ENCODE data around the gene LRRFIP1. TPM values are rescaled to one million over a fixed set of nuclear protein-coding genes. Genes with fewer than 3 reads are reported as not detected.

The LRRFIP1 gene
- total and polyA plus RNA-seq, 2 of the 13 experiments (the other 11 are each of a cell fraction or from before 2014, with no cell fraction given) = 15.9 to 40.5 TPM

DNA sequence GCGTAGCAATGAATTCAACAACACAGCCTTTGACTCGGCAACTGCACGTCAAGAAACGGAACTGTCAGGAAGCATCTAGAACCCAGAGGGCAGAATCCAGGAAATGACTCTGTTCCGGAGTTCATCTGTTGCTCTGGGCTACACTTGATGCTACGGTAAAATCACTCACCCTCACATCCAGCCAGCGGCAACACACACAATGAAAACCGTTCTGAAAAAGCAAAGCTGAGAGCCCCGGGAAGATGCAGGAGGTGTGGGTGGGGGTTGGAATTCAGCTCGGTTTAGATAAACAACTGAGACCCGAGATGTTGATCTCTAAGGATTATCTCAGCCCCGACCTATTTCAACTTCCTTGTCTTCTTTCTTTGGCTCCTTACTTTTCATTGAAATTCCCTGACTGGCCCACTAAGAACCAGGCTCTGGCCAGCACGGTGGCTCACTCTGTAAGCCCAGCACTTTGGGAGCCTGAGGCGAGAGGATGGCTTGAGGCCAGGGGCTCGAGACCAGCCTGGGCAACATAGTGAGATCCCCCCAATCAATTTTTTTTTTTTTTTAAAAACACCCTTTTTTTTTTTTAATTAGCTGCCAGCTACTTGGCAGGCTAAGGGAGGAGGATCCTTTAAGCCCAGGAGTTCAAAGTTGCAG lies 23.5 kb upstream of the LRRFIP1 start:
- in situ Hi-C loops (cut with HindIII; ENCODE audit: extremely low pct_ligation_motif_present, low pct_unique_long_range_greater_than_20kb) (loop anchor here (5.0 kb wide), 1 partner anchor 138 kb away; no protein-coding TSS in a partner anchor), intact Hi-C loops (cut with micrococcal nuclease; ENCODE audit: unreplicated experiment) (loop anchor here (1.0 to 2.0 kb wide), 2 partner anchors 69 to 170 kb away; no protein-coding TSS in a partner anchor)
- Histone ChIP-seq H3K4me1 (ENCODE audit: insufficient read depth, low read length) (peaks cover 69% of the 10 kb centered on the region), H3K4me2 (ENCODE audit: low read depth, low read length) (peak overlapping the region; percentile 57), H3K9me3 (ENCODE audit: low read length) (no peaks in the 10 kb centered on the region), H3K79me2 (ENCODE audit: insufficient read depth, low read length) (peaks cover 2% of the 10 kb centered on the region), H3K9ac (ENCODE audit: insufficient read depth, low read depth, low read length) (peak overlapping the region; percentile 38; the same call in 1 of the 2 replicates), H3K27me3 (ENCODE audit: control insufficient read depth in 1 of 2, insufficient read depth in 2 of 2, low read length in 2 of 2) (peaks cover 5 to 6% of the 10 kb centered on the region in 2 experiments; a peak in 4 of 5 replicates), H3K4me3 (replicated peaks in 1 of 3; ENCODE audit: insufficient read depth in 1 of 3, low read depth in 2 of 3, low read length in 3 of 3) (peak overlapping the region in 1 of 3 experiments; percentile 14; a peak in 1 of 6 replicates), H3K27ac (ENCODE audit: extremely low read length, insufficient read depth, low read length) (no peak overlapping the region), H2AFZ (ENCODE audit: low read length) (peak overlapping the region; percentile 8), H3K36me3 (replicated peaks in 1 of 2; ENCODE audit: control insufficient read depth in 1 of 2, insufficient read depth in 2 of 2, low read length in 2 of 2) (no peaks in the 10 kb centered on the region), H4K20me1 (ENCODE audit: insufficient read depth, low read length) (no peaks in the 10 kb centered on the region)
- no TSS peak for BruUV-seq (replicated peaks)
- ATAC-seq (no peak), FAIRE-seq (no peak), DNase-seq (ENCODE audit: low spot score) (peak; percentile 40)
- POLR2A ChIA-PET = no interaction called here
- CTCF ChIA-PET (ENCODE audit: low intra/inter-chr PET ratio, low total read pairs) = interaction anchor here (2.8 kb wide), 1 partner anchor 141 kb away, joined by 22 read pairs; no protein-coding TSS in a partner anchor
- 12% methylated on average over 15 of the region's 15 CpGs for WGBS (ENCODE audit: low lambda C conversion rate)
- no peak for TF ChIP-seq ZNF343 (CRISPR knock-in tag; IDR thresholded peaks at IDR 0.05)
- no peak for TF ChIP-seq FOSL1 (CRISPR knock-in tag; IDR thresholded peaks at IDR 0.05; ENCODE audit: borderline replicate concordance)
- TF ChIP-seq CHCHD3 (CRISPR knock-in tag; IDR thresholded peaks at IDR 0.05) = no peak
- TF ChIP-seq, protein P1, sequence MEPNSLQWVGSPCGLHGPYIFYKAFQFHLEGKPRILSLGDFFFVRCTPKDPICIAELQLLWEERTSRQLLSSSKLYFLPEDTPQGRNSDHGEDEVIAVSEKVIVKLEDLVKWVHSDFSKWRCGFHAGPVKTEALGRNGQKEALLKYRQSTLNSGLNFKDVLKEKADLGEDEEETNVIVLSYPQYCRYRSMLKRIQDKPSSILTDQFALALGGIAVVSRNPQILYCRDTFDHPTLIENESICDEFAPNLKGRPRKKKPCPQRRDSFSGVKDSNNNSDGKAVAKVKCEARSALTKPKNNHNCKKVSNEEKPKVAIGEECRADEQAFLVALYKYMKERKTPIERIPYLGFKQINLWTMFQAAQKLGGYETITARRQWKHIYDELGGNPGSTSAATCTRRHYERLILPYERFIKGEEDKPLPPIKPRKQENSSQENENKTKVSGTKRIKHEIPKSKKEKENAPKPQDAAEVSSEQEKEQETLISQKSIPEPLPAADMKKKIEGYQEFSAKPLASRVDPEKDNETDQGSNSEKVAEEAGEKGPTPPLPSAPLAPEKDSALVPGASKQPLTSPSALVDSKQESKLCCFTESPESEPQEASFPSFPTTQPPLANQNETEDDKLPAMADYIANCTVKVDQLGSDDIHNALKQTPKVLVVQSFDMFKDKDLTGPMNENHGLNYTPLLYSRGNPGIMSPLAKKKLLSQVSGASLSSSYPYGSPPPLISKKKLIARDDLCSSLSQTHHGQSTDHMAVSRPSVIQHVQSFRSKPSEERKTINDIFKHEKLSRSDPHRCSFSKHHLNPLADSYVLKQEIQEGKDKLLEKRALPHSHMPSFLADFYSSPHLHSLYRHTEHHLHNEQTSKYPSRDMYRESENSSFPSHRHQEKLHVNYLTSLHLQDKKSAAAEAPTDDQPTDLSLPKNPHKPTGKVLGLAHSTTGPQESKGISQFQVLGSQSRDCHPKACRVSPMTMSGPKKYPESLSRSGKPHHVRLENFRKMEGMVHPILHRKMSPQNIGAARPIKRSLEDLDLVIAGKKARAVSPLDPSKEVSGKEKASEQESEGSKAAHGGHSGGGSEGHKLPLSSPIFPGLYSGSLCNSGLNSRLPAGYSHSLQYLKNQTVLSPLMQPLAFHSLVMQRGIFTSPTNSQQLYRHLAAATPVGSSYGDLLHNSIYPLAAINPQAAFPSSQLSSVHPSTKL (CRISPR knock-in tag; IDR thresholded peaks at IDR 0.05) = peak; percentile 32; the same call in 1 of the 2 replicates
- TF ChIP-seq NCOA2 (CRISPR knock-in tag; IDR thresholded peaks at IDR 0.05) = no peak
- TF ChIP-seq ELF3 (CRISPR knock-in tag; IDR thresholded peaks at IDR 0.05) = peak; percentile 80
- 0 out of 2 replicates have a peak, but pooled peaks have one; percentile 73 for TF ChIP-seq ZNF451 (CRISPR knock-in tag; IDR thresholded peaks at IDR 0.05)
- TF ChIP-seq ZNF614 (CRISPR knock-in tag; IDR thresholded peaks at IDR 0.05; ENCODE audit: borderline replicate concordance) = 0 out of 2 replicates have a peak, but pooled peaks have one; percentile 42
- peak; percentile 61 for TF ChIP-seq MED1 (CRISPR knock-in tag; IDR thresholded peaks at IDR 0.05)
- TF ChIP-seq FIP1L1 (IDR thresholded peaks at IDR 0.05; ENCODE audit: borderline replicate concordance, insufficient read depth, low read depth, low read length) = no peak
- TF ChIP-seq, protein P2, sequence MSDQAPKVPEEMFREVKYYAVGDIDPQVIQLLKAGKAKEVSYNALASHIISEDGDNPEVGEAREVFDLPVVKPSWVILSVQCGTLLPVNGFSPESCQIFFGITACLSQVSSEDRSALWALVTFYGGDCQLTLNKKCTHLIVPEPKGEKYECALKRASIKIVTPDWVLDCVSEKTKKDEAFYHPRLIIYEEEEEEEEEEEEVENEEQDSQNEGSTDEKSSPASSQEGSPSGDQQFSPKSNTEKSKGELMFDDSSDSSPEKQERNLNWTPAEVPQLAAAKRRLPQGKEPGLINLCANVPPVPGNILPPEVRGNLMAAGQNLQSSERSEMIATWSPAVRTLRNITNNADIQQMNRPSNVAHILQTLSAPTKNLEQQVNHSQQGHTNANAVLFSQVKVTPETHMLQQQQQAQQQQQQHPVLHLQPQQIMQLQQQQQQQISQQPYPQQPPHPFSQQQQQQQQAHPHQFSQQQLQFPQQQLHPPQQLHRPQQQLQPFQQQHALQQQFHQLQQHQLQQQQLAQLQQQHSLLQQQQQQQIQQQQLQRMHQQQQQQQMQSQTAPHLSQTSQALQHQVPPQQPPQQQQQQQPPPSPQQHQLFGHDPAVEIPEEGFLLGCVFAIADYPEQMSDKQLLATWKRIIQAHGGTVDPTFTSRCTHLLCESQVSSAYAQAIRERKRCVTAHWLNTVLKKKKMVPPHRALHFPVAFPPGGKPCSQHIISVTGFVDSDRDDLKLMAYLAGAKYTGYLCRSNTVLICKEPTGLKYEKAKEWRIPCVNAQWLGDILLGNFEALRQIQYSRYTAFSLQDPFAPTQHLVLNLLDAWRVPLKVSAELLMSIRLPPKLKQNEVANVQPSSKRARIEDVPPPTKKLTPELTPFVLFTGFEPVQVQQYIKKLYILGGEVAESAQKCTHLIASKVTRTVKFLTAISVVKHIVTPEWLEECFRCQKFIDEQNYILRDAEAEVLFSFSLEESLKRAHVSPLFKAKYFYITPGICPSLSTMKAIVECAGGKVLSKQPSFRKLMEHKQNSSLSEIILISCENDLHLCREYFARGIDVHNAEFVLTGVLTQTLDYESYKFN (CRISPR knock-in tag; conservative IDR thresholded peaks at IDR 0.05) = peak; percentile 37; the same call in 1 of the 2 replicates
- 0 out of 2 replicates have a peak, but pooled peaks have one; percentile 9 for TF ChIP-seq RNF2 (conservative IDR thresholded peaks at IDR 0.05; ENCODE audit: low read depth)
- peak; percentile 70 for TF ChIP-seq TEAD3 (CRISPR knock-in tag; optimal IDR thresholded peaks at IDR 0.05; ENCODE audit: borderline replicate concordance)
- TF ChIP-seq, protein P3, sequence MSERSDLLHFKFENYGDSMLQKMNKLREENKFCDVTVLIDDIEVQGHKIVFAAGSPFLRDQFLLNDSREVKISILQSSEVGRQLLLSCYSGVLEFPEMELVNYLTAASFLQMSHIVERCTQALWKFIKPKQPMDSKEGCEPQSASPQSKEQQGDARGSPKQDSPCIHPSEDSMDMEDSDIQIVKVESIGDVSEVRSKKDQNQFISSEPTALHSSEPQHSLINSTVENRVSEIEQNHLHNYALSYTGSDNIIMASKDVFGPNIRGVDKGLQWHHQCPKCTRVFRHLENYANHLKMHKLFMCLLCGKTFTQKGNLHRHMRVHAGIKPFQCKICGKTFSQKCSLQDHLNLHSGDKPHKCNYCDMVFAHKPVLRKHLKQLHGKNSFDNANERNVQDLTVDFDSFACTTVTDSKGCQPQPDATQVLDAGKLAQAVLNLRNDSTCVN (CRISPR knock-in tag; IDR thresholded peaks at IDR 0.05; ENCODE audit: borderline replicate concordance) = peak; percentile 75; the same call in 1 of the 2 replicates
- TF ChIP-seq GABPB1 (CRISPR knock-in tag; IDR thresholded peaks at IDR 0.05) = 0 out of 2 replicates have a peak, but pooled peaks have one; percentile 28

All from HepG2 (cell line).